ENCODE results near the gene IL10RA.

IL10RA gene

DNA sequence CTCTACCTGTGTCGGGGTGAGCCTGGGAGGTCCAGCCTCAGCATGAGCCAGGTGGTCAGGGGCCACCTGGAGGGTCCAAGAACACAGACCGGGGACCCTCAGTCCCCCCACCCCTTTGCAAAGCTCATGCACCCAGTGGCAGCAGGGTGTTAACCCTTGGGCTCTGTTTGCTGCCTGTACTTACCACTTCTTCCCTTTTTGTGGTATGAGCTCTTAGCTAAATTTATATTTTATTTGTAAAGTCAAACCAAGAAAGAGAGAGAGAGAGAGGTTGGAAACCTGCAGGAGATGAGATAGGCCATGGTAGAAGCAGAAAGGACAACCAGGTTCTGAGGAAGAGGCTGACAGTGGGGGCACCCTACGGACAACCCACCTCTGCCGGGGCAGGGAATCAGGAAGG is 29.9 kb downstream of the IL10RA start:
- DNase-seq (ENCODE audit: low read depth): no peak
- no peak overlapping the region for H3K4me3 ChIP-seq (ENCODE audit: low read depth, low read length)
- TF ChIP-seq, protein P1, sequence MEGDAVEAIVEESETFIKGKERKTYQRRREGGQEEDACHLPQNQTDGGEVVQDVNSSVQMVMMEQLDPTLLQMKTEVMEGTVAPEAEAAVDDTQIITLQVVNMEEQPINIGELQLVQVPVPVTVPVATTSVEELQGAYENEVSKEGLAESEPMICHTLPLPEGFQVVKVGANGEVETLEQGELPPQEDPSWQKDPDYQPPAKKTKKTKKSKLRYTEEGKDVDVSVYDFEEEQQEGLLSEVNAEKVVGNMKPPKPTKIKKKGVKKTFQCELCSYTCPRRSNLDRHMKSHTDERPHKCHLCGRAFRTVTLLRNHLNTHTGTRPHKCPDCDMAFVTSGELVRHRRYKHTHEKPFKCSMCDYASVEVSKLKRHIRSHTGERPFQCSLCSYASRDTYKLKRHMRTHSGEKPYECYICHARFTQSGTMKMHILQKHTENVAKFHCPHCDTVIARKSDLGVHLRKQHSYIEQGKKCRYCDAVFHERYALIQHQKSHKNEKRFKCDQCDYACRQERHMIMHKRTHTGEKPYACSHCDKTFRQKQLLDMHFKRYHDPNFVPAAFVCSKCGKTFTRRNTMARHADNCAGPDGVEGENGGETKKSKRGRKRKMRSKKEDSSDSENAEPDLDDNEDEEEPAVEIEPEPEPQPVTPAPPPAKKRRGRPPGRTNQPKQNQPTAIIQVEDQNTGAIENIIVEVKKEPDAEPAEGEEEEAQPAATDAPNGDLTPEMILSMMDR (IDR thresholded peaks at IDR 0.05; ENCODE audit: insufficient read depth, low read depth, low read length, missing control alignments): no peak

DNA sequence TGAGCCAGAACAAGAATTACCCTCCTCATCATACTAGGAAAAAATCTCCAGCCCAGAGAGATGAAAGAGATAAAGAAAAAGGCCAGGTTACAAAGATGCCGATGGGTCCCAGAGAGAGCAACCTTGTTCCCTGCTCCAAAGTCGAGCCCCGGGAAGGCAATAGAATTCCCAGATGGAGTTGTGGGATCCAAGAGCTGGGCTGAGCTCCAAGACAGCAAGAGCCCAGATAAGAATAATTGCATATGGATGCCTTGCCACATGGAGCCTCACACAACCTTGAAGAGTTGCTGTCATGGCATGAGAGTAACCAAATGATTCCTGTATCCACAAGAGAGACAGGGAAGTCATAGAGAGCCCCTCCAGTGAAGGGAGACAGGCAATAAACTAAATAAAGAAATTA is 30.9 kb downstream of the IL10RA start:
- TF ChIP-seq, protein P1 (IDR thresholded peaks at IDR 0.05; ENCODE audit: insufficient read depth, low read depth, low read length, missing control alignments): no peak
- H3K4me3 ChIP-seq (ENCODE audit: low read depth, low read length): no peak overlapping the region
- no peak for DNase-seq (ENCODE audit: low read depth)

DNA sequence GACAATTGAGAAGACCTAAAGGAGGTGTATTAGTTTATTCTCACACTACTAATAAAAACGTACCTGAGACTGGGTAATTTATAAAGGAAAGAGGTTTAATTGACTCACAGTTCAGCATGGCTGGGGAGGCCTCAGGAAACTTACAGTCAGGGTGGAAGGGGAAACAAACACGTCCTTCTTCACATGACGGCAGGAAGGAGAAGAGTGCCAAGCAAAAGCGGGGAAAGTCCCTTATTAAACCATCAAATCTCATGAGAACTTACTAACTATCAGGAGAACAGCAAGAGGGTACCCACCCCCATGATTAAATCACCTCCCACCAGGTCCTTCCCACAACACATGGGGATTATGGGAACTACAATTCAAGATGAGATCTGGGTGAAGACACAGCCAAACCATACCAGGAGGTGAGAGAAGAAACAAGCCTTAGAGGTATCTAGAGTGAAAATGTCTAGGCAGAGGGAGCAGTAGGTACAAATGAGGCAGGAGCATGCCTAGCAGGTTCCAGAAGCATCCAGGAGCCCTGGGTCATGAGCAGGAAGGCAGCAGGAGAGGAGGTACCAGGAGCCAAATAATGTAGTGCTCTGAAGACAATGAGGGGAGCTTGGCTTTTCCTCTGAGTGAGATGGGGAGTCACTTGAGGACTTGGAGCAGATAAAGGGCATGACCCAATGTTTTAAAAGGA is 31.6 kb downstream of the IL10RA start:
- TF ChIP-seq, protein P1 (IDR thresholded peaks at IDR 0.05; ENCODE audit: insufficient read depth, low read depth, low read length, missing control alignments): no peak
- no peak for DNase-seq (ENCODE audit: low read depth)
- no peak overlapping the region for H3K4me3 ChIP-seq (ENCODE audit: low read depth, low read length)

DNA sequence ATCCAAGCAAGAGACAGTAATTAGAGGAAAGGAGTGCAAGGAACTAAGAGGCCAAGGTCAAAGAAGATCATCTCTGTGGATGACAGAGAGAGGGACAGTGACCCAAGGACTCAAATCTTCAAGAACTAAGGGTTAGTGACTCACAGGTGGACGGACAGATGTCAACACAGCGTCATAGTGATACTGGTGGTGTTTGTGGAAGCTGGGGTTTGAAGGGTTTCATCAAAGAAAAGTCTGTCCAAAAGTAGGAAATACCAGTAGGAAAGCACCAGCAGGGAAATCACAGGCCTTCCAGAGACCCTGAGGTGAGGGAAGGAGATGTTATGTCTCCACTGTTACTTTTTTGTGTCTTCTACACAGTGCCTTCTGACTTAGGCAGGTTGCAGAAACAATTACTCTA is 32.2 kb downstream of the IL10RA start:
- DNase-seq (ENCODE audit: low read depth): no peak
- TF ChIP-seq, protein P1 (IDR thresholded peaks at IDR 0.05; ENCODE audit: insufficient read depth, low read depth, low read length, missing control alignments): no peak
- H3K4me3 ChIP-seq (ENCODE audit: low read depth, low read length): no peak overlapping the region

DNA sequence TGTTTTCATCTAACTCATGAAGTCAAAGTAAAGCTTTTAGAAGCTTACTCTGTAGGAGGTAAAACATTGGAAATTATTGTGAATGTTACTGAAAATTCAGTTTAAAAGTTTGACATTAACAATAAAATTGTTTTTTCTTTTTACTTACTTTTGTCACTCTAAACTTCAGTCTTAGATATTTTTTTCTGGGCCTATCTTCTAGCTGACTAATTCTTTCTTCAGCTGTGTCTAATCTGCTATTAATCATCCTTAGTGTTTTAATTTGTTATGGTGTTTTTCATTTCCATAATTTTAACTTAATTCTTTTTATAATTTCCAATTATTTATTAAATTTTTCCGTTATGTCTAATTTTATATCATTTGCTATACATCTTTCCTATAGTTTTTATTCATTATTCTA is 35.0 kb downstream of the IL10RA start:
- no peak for DNase-seq (ENCODE audit: low read depth)
- H3K4me3 ChIP-seq (ENCODE audit: low read depth, low read length): no peak overlapping the region
- TF ChIP-seq, protein P1 (IDR thresholded peaks at IDR 0.05; ENCODE audit: insufficient read depth, low read depth, low read length, missing control alignments): no peak

DNA sequence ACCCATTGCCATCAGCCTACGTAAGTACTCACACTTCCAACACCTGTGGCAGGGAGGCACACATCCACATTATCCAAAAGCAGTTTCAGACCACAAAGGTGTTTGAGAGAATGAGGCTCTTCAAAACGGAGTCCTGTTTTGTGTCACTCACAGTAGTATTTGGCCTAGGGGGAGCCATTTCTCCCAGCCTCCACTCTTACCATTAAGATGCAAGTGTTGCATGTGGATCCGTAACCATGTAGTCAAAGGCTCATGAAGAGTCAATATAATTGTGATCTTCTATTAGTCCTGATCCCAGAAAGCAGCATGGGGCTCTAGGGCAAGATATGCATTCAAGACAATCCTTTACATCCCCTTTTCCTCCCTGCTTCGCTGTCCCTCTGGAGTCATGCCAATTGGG is 41.5 kb downstream of the IL10RA start:
- DNase-seq (ENCODE audit: low read depth): no peak
- H3K4me3 ChIP-seq (ENCODE audit: low read depth, low read length): no peak overlapping the region
- TF ChIP-seq, protein P1 (IDR thresholded peaks at IDR 0.05; ENCODE audit: insufficient read depth, low read depth, low read length, missing control alignments): no peak

DNA sequence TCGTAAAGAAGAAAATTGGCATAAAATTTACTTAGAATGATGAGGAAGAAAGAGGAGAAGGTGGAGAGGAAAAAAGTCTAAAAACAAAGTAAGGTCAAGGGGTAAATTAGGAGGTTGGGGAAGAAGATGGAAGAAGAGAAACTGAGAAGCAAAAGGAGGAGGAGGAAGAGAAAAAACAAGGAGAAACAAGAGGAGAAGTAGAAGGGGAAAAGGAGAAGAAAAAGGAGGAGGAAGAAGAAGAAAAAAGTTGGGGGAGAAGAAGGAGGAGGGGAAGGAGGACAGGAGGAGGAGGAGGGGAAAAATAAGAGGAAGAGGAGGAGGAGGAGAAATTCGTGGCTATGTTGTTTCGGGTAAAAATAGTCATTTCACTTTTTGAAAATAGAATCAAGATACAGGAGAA is 42.4 kb downstream of the IL10RA start:
- TF ChIP-seq, protein P1 (IDR thresholded peaks at IDR 0.05; ENCODE audit: insufficient read depth, low read depth, low read length, missing control alignments): no peak
- no peak overlapping the region for H3K4me3 ChIP-seq (ENCODE audit: low read depth, low read length)
- no peak for DNase-seq (ENCODE audit: low read depth)
